Hepatocyte (in vitro differentiated cells): ENCODE measurements around the gene AUTS2.

Experiments used
- CTCF ChIP-seq: fragments of 200-600 bp; sonication (generic); IDR thresholded peaks from 2 replicates; pipeline ENCODE4 v1.5.1; 2016; ENCODE audit warnings: antibody characterized with exemption, mild to moderate bottlenecking; ENCODE audit not compliant: poor library complexity
- EZH2 ChIP-seq: fragments of 200-600 bp; sonication (generic); IDR thresholded peaks from 2 replicates; pipeline ENCODE4 v1.6.1; 2016; ENCODE audit warnings: antibody characterized with exemption, mild to moderate bottlenecking, borderline replicate concordance

GRCh38 chr7:69701288-69701687 lies 103.0 kb downstream of the AUTS2 start:
- no peak for TF ChIP-seq CTCF
- TF ChIP-seq EZH2: no peak
